Measurements from ENCODE around the gene ADARB2.

Gene ADARB2

DNA sequence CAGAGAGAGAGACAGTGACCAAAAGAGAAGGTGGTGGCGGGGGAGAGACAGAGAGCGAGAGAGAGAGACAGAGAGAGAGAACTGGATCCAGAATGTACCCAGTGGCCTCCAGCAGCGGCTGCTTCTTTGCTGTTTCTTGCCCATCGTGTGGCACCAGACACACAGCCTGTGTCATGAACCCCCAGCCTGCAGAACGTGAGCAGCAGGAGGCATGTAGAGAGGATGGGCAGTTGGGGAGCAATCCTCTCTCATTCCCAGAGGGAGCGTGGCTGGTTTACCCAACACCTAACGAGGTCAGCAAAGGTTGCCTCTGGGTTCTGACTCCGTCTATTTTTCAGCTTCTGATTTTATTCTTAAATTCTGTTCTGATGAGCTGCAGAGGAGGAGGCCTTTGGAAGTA, 168.1 kb downstream of the ADARB2 start:
- no peak for DNase-seq (ENCODE audit: low spot score)

GRCh38 chr10:1567742-1568495, 169.4 kb downstream of the ADARB2 start:
- DNase-seq (ENCODE audit: low spot score) = no peak

GRCh38 chr10:1567152-1567551, 170.2 kb downstream of the ADARB2 start:
- DNase-seq (ENCODE audit: low spot score) = no peak

- no peak for DNase-seq (ENCODE audit: low spot score)
Observed at GRCh38 chr10:1564791-1565190, 172.5 kb downstream of the ADARB2 start.

GRCh38 chr10:1563028-1563427, 174.3 kb downstream of the ADARB2 start:
- no peak for DNase-seq (ENCODE audit: low spot score)

DNA sequence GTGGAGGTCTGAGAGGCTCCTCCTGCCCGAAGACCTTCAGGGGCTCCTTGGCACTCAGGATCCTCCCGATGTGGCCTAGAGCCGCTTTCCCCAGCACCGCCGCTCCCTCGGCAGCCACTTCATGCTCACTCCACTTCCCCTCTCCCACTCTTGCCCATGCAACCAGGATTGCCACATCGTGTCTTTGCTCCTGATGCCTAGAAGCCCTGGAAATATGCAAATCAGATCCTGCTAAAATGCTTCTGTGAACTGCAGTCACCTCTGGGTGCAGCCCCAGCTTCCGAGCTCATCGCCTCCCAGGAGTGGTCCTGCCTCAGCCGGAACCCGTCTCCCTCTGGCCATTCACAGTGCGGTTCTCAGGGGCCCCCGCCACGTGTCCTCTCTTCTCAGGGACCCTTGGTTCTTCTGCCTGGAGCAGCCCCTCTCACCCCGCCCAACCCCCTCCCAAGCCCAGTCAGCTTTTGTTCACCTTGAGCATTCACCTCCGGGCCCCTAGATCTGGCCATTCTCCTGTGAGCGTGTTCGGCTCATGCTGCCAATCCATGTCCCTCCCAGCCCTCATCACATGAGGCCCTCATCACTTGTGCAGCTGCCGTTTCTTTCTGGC, 175.5 kb downstream of the ADARB2 start:
- DNase-seq (ENCODE audit: low spot score) = no peak

- DNase-seq (ENCODE audit: low spot score) = no peak
Observed at GRCh38 chr10:1560535-1561192, 176.7 kb downstream of the ADARB2 start.

DNA sequence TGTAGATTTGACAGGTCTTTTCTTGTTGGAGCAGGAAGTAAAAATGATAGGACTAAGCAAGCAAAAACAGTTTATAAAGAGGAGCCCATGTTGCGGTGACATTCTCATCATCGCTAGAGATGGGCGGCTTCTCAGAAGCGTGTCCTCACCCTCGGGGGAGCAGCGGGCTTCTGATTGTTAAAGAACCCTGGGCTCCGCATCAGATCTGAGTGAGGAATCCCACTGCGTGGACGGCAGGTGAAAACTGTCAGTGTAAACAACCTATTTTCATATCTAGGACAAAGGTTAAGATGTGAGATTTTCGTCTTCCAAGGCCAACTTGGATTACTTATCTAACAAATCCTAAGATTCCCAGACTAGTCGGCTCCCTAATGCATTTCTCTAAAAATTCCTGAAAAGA, 177.6 kb downstream of the ADARB2 start:
- DNase-seq (ENCODE audit: low spot score) = no peak

DNA sequence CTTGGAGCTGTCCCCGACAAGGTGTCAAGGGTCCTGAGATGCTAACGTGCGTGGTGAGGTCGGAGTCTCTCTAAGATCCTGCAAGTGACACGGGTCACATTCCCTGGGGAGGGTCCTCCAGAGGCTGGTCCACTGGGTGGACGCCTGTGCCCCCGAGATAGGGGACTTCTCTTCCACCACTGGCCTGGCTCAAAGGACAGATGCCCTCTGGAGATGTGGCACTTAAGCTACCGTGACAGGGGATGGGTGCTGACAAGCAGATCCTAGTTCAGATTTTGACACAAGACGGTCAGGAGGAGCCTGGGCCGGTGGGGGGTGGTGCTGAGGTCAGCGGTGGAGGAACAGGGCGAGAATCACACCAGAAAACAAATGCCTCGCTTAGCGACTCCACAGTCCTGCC, 178.0 kb downstream of the ADARB2 start:
- DNase-seq (ENCODE audit: low spot score) = no peak

DNA sequence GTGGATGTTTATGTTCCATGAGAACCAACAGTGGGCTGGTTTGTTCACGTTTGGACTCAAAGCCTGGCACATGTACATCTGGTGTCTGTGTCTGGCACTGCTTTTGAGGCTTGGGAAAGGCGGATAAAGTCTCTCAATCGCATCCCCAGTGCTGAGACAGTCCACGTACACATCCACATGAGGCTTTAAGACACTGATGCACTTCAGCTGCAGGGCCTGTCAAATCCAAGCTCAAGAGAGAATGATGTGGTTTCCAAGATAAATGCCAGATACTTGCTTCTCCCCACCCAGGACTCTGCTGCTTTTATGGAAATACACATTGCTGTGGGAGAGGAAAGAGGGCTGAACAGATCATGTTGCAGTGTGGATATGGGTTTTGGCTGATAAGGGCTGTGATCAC, 178.4 kb downstream of the ADARB2 start:
- DNase-seq (ENCODE audit: low spot score) = no peak

GRCh38 chr10:1557081-1557480, 180.2 kb downstream of the ADARB2 start:
- no peak for DNase-seq (ENCODE audit: low spot score)

DNA sequence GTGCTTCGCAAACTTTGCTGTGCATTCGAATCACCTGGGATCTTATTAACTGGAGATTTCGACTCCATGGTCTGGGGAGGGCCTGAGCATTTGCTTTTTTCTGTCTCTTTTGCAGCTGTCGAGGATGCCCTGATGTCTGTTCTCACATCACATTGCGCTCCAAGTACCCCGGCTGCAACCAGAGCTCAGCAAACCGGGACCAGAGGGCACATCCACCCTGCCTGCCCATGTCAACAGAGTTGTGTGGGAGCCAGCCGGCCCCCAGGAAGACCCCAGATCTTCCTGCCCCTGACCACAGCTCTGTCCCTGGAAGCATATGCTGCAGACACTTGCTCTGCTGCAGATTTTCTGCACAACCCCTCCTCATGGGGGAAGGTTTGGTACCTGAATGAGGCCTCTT, 180.8 kb downstream of the ADARB2 start:
- DNase-seq (ENCODE audit: low spot score) = no peak

DNA sequence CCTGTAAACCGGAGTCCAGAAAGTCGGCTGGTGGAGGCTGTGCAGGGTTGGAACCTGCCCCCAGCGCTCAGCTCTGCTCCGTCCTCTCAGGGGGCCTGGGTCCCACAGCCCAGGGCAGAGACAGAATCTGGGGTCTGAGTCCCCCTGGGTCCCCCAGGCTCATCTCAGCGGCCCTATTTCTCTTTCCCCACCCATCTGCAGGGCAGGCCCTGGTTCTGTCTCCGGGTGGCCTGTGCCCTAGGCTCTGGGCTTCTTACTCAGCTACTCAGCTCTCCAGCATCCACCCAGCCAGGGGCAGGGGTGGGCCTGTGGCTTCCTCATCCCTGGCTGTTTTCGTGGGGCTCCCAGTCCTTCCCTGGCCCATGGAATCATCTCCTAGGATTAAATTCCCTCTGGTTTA, 183.4 kb downstream of the ADARB2 start:
- DNase-seq (ENCODE audit: low spot score) = no peak

- DNase-seq (ENCODE audit: low spot score) = no peak
Observed at GRCh38 chr10:1552881-1553670, 184.2 kb downstream of the ADARB2 start.

DNA sequence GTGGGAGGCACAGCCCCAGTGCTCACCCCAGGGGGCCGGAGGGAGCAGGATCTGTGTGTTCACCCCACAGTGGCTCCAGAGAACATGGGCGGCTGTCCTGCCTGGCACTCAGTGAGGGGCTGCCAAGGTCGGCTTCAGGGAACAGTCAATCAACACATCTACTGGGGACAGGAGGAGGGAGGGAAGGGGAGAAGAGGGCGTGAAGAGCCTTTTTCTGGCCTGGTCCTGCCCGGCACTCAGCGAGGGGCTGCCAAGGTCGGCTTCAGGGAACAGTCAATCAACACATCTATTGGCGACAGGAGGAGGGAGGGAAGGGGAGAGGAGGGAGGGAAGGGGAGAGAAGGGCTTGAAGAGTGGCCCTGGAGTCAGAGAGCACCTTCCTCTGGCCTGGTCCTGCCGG, 184.9 kb downstream of the ADARB2 start:
- DNase-seq (ENCODE audit: low spot score) = no peak

DNA sequence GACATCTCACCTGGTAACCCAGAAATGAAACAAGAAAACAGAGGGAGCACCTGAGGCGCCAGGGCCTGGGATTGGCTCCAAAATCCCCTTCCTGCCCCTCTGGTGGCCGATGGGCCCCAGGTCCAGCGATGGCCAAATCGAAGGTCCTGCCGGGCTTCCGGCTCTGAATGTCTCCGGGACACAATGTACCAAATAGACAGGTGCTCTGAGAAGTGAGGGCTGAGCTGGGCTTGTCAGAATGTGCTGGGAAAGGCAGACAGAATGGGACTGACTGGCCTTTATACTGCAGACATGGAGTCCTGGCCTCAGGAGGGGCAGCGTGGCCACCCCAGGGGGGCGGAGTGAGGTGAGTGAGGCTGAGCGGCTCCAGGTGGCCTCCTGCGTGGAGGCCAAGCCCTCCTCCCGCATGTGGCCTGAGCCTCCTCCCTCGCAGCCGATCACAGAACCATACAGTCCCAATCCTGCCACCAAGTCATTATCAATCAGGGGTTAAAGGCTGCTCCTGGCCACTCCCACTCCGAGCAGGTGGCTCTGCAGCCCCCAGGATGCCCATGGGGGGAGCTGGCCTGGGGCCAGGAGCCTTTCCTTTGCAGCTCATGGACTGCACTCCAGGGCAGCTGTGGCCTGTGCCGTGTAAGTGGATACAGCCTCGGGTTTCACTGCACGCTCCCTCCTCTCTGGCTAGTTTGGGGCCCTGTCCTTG, 185.5 kb downstream of the ADARB2 start:
- no peak for DNase-seq (ENCODE audit: low spot score)

DNA sequence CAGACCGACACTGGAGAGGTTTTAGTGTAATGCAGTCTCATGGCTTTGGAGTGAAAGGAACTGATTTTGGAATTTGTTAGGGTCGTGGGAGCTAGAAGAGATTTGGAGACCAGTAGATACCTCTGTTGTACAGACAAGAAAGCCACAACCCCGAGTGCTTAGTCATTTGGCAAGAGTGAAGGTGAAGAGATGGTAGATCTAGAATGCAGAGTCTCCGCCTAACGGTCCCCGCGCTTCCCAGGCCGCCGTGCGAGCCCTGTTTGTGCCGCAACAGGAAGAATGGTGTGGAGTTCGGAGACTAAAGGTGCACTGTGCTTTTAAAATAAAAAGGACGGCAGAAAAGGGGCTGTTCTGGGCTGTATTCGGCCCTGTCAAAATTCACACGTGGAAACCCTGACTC, 186.7 kb downstream of the ADARB2 start:
- DNase-seq (ENCODE audit: low spot score) = no peak

GRCh38 chr10:1550291-1550595, 187.1 kb downstream of the ADARB2 start:
- no peak for DNase-seq (ENCODE audit: low spot score)

GRCh38 chr10:1549591-1550290, 187.6 kb downstream of the ADARB2 start:
- DNase-seq (ENCODE audit: low spot score) = no peak

DNA sequence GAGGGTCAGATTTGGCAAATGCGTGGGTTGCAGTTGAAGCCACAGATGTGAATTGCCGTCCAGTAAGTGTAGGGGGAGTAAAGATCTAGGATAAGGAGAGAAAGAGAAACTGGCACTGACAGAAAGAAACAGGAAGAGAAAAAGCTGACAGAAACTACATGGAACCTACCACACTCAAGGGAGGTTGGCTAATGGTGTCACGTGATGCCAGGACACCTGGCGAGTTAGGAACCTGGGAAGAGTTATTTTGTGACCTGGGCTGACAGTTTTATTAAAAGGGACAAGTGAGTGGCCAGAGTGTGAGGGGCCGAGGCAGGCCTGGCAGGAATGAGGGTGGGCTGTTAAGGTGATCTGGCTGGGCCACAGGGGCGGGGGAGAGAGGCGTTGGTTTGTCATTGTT, 188.7 kb downstream of the ADARB2 start:
- no peak for DNase-seq (ENCODE audit: low spot score)

GRCh38 chr10:1548146-1548545, 189.2 kb downstream of the ADARB2 start:
- DNase-seq (ENCODE audit: low spot score) = no peak

All from HuH-7.5 (cell line).